PC-9 (cell line): ENCODE measurements around the gene UFD1.

Experiments
- EZH2 ChIP-seq: fragments of 200-600 bp; sonication (generic); IDR thresholded peaks from 2 replicates; pipeline ENCODE4 v1.8.0; 2017; ENCODE audit warnings: antibody characterized with exemption, low read depth
- TF ChIP-seq, protein P1 (sequence below): fragments of 200-600 bp; sonication (generic); conservative IDR thresholded peaks from 2 replicates; pipeline ENCODE4 v1.6.1; 2017; ENCODE audit warnings: mixed run types, antibody characterized with exemption, mild to moderate bottlenecking, moderate library complexity

DNA sequence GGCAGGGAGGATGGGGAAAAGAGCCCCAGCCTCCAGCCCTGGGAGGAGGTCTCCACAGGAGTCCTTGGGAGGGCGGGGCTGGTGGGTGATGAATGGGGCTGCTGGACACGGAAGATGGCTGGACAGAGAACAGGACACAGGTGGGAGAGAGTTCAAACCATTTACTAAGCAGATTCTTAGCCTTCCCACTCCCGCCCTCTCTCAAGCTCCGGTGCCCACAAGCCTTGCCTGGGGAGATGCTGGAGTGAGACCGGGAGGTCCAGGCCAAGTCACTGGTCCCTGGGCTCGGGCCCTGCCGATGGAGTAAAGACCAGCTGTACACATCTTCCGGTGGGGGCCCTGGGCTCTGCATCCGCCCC is 43.9 kb upstream of the UFD1 start:
- TF ChIP-seq, protein P1, sequence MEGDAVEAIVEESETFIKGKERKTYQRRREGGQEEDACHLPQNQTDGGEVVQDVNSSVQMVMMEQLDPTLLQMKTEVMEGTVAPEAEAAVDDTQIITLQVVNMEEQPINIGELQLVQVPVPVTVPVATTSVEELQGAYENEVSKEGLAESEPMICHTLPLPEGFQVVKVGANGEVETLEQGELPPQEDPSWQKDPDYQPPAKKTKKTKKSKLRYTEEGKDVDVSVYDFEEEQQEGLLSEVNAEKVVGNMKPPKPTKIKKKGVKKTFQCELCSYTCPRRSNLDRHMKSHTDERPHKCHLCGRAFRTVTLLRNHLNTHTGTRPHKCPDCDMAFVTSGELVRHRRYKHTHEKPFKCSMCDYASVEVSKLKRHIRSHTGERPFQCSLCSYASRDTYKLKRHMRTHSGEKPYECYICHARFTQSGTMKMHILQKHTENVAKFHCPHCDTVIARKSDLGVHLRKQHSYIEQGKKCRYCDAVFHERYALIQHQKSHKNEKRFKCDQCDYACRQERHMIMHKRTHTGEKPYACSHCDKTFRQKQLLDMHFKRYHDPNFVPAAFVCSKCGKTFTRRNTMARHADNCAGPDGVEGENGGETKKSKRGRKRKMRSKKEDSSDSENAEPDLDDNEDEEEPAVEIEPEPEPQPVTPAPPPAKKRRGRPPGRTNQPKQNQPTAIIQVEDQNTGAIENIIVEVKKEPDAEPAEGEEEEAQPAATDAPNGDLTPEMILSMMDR: no peak
- TF ChIP-seq EZH2: no peak
